Eye (tissue), 1 donor: Measurements from ENCODE around the gene CHGA.

ENCODE experiments used
- DNase-seq: peaks from one replicate; pipeline ENCODE4 v3.0.0-alpha.2; 2015

CHGA gene

GRCh38 chr14:92945544-92945943 lies 22.6 kb downstream of the CHGA start:
- DNase-seq, result no peak

DNA sequence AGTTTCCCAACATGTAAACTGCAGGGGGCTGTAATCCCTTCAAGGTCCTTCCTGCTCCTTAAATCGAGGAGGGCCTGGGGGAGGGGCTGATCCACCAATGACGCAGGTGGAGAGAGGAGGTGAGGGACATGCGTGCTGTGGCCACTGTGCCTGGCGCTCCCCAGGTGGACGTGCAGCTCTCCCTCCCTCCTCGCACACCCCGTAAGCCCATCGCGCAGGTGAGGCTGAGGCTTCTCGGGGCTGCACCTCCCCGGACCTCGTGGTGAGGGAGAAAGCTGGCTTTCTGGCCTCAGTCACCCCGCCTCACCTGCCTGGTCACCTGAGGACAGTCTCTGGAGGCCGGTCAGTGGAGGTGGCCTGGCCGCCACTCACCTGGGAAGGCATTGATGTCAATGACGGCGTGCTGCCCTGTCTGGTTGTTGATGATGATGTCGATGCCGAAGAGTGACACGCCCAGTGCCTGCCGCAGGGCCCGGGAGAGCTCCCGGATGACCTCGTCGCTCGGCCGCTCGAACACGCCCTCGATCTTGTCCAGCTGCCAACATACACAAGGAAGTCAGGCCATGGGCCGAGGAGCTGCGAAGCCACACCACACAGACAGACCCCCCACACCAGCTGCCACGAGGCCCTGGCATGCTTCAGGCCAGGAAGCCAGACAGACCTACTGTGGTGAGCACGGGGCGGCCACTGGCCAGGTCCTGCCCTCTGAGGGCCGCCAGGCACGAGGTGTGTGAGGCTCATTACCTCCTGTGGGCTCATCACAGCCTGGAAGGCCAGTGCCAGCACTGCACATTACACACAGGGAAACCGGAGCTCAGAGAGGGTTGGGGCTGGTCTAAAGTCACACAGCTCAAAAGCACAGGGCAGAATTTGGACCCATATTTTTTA lies 23.3 kb downstream of the CHGA start:
- no peak for DNase-seq

GRCh38 chr14:92946847-92947545 lies 24.0 kb downstream of the CHGA start:
- no peak for DNase-seq

DNA sequence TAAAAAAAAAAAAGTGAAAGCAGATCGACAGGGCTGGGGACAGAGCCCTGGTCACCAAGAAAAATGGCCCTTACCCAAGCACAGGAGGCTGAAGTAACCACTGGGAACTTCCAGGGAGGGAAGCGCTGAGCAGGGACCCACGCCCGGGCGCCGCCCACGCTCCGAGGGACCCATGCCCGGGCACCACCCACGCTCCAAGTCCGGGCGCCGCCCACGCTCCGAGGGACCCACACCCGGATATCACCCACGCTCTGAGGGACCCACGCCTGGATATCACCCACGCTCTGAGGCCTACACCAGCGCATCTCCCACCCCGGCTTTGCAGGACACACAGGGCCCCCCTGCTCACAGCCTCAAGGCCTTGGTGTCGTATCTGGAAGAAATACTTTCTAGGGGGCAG lies 25.7 kb downstream of the CHGA start:
- no peak for DNase-seq

GRCh38 chr14:92949496-92950192 lies 26.7 kb downstream of the CHGA start:
- no peak for DNase-seq

GRCh38 chr14:92950193-92950540 lies 27.2 kb downstream of the CHGA start:
- DNase-seq, result no peak

- no peak for DNase-seq
Observed at GRCh38 chr14:92950773-92951172, 27.8 kb downstream of the CHGA start.

DNA sequence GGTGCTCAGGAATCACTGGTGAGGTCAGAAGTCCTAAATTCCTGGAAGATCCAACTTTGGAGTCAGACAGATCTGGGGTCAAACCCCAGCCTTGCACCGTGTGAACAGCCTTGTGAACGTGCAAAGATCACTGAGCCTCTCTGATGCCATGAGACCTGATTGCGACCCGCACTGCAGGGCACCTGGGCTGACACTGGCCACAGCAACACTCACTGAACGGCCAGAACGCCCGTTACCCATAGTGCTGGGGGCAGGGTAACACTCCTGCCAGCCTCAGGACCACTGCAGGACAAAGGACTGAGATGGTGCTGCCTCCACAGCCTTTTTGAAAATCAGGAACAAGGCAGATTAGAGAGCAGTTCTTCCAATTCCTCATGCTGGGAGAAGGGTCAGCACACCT lies 28.3 kb downstream of the CHGA start:
- no peak for DNase-seq

- peak; percentile 85 for DNase-seq
Observed at GRCh38 chr14:92951912-92952471, 29.0 kb downstream of the CHGA start.

DNA sequence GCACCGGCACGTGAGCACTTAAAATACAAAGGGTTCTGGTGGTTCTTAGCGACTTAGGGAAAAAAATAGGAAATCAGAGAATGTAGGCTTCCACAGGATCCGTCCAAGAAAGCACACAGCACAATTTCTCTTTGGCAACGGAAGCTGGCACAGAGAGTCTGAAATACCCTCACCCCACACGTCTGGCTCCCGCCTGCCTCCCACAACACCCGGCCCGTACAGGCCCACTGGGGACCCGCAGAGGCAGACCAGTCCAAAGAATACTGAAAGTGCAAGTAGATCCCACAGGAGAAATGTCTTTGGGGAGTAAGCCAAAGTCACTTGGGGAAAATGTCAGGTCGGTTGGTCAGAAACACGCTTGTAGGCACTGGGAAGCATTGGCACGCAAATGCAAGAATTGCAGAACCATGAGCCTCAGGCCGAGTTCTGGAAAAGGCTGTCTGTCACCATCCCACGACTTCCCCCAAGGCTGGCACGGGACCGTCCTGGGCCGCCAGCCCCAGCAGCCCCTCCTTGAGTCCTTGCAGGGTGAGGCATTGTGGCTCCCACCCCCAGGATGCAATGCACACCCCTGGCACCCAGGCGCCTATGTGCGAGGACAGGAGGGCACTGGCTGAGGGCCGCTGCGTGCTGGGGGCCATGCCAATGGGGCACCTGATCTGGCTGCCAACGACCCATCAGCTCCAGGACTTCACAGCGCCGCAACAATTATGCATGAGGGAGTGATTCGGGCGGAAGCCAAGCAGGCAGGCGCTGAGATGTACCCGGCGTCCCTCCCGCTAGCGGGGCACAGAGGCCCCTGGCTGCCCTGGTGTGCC lies 29.7 kb downstream of the CHGA start:
- no peak for DNase-seq

DNA sequence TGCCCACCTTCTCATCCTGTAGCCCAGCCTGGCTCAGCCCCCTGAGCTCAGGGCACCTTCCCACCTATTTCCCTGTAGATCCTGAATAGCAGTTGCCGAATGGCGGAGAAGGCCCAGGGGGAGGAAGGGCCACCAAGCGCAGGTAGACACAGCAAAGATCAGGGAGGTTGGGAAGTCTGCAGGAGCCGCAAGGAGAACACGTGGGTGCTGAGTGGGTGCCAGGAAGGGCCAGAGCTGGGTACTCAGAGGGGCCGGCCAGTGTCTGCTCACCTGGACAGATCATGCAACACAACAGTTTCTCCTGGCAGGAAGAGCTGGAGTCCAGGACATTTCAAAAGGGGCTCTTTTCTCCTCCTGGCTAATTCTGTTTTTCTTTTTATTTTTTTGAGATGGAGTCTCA lies 30.6 kb downstream of the CHGA start:
- DNase-seq, result no peak

DNA sequence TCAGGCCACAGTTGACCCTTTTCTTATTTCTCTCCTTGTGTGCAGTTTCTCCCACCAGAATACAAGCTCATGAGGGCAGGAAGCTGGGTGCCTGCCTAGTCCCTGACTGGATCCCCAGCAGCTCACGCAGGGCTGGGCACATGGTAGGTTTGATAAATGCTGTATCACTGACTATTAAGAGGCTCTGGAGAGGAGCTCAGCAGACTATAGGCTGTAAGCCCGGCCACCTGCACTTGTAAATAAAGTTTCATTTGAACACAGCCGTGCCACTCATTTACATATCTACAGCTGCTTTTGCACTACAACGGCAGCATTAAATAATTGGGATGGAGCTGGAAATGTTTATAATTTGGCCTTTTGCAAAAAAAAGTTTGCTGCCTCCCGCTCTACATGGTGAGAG lies 32.0 kb downstream of the CHGA start:
- no peak for DNase-seq

DNA sequence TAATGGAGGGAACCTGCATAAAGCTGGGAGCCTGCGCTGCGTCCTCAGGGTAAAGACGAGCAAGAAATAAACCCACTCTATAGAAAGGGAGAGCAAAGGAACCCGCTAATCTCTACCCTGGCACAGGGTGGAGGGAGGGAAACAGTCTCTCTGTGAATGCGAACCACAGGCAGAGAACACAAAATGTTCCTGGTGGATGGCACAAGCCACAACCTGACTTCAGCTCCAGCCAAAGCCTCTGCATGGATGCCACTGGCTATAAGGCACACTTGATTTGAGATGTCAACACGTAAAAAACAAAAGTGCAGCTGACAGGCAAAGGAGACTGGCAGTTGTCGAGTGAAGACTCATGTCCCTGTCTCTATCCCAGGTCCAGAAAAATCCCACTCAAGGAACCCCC lies 32.4 kb downstream of the CHGA start:
- no peak for DNase-seq

GRCh38 chr14:92956961-92957360 lies 34.0 kb downstream of the CHGA start:
- peak; percentile 33 for DNase-seq

DNA sequence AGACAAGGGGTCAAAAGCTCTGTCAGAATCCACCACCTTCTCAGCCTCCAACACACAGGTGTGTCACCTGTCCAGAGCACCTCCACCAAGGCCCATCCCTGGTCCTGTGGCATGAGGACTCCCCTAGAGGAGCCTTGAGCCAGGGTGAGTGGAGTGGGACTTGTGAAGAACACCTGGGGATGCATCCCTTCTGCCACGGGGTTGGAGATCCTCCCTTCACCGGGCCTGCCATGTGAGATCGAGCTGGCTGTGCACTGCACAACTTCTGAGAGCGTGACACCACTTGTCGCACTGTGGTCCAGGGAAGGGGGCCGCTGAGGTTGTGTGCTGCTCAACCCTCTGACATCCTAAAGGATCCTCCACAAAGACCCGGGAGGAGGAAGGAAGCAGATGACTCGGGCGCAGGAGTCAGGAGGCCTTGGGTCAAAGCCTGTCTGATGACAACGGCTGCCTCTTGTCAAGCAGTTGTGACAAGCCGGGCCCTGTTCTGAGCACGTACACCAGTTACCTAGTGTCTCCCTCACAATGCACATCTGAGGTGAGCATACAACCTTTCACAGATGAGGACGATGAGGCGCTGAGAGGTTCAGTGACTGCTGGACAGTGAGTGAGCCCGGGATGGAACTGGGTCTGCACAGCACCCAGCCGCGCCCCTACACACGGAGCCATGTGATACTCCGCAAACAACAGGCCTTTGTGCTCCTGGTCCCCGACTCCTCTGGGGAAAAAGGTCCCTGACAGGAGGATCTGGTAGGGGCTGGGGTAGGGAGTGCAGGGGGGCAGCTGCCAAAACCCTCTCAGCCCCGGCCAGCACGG lies 35.6 kb downstream of the CHGA start:
- DNase-seq, result no peak

DNA sequence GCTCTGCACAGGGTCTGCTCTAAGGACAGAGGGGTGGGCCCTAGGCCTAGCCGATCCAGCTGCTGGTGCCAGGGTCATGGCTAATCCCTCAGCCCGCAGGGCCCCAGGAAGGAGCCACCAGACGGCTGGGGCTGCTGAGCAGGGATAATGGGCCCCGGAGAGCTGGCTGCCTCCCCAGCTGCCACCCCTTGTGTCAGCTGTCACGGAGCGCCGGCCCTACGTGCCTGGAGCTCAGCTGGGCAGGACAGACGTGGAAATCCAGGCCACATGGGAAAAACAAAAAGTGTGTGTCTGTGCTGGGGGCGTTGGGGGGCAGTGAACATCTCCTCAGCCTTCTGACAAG lies 36.2 kb downstream of the CHGA start:
- DNase-seq, result peak; percentile 90

DNA sequence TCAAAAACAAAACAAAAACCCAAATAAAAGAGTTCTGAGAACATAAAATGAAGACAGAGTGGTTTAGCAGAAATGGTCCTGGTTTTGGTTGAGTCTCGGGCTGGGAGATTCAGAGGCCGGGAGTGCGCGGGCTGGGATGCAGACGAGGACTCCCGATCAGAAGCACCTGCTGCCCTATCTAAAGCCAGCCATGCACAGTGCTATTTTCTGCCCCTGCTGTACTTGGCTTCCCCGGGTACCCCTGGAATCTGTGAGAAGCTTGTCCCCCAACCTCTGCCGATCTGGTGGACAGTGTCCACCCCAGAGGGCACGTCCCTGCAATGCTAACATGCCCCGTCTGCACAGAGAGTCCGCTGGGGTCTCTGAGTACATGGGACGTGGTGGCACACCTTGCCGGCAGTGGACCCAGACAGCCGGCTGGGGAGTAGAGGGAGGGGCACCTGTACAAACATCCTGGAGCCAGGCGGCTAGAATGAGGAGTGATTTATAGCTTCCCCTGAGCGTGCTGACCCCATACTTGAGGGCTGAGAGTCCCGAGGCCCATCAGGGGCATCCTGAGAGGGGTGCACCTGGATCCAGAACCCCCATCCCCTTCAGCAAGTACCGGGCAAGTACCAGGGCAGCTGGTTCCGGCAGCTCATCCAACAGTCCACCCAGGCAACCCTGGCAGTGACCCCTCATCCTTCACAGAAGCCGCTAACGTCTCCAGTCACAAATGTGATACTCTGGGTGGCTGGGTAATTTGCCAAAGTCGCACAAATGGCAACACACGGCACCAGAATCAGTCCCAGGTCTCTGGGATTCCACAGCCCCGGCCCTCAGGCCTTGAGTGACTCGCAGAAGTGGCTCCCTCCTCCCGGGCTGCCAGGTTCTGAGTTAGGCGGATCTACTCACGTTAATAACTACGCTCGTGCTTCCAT lies 37.1 kb downstream of the CHGA start:
- peak; percentile 40 for DNase-seq

DNA sequence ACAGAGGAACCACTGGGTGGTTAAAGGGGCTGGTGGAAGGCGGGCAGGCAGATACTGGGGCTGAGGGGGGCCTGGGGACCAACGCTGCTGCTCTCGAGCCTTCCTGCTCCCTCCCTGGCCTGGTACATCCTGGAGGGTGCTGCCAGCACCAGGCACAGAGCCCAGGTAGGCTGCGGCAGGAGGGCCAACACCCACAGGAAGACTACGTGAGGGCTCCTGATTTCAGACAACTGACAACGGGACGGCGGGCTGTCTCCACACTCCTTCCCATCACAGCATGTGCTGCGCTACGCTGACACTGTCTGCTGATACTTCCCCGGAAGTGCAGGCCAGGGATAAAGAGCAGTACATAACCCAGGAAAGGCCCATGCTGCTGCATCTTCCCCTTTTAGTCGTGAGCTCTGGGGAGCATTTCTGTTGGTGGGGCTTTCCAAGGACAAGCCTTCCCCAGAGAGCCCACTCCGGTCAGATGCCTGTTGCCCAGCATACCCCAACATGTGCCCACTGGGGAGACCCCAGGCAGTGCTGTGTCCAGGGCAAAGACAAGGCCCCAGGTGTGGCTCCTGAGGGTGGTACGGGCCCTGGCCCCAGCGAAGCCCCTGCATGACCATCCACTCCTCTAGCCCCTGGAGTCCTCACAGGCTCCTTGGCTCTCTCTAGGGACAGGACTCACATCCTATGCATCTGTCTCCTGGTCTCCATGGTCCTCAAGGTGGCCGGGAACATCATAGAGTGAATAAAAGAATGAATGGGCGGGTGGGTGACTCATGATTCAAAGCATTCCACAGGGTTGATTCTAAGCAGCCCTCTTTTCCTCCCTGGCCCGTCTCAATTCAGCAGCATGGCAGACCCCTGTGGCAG lies 38.0 kb downstream of the CHGA start:
- DNase-seq, result no peak

GRCh38 chr14:92961567-92961855 lies 38.6 kb downstream of the CHGA start:
- DNase-seq, result no peak
